ENCODE data around the gene SEMA4B.
"Not testable (repeated sequence)": the region's sequence is repeated elsewhere in the genome, so short reads cannot be mapped to it uniquely, and the experiment has no call there.

Gene SEMA4B

DNA sequence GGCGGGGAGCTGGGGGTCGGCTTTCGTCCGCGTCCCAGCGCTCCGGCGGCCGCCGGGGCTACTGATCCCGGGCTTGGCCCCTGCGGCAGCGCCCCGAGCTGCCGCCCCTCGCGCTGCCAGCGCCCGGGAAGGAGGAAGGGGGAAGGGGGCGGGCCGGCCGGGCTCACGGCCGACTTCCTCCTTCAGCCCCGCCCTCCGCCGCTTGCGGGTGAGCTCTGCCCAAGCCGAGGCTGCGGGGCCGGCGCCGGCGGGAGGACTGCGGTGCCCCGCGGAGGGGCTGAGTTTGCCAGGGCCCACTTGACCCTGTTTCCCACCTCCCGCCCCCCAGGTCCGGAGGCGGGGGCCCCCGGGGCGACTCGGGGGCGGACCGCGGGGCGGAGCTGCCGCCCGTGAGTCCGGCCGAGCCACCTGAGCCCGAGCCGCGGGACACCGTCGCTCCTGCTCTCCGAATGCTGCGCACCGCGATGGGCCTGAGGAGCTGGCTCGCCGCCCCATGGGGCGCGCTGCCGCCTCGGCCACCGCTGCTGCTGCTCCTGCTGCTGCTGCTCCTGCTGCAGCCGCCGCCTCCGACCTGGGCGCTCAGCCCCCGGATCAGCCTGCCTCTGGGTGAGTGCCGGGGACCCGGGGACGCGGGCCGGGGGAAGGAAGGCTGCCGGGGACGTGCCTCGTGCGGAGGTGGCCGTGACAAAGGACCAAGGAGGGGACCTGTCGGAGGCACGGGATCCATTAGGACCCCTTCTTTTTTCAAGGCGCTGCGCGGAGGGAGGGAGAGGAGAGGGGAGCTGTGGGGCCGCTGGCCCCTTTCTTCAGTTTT is at the start of gene SEMA4B:
SEMA4B (plus strand) TSS at position 201 of the 814 bp plus-strand sequence; CDS start at position 450, 249 bp downstream.
- no peaks in the 10 kb centered on the region for H3K9me3 Mint-ChIP-seq
- H3K27me3 Mint-ChIP-seq: peaks cover 3% of the 10 kb centered on the region
- H3K4me3 Mint-ChIP-seq: peak within 1 kb of the TSS; percentile 85
- H3K27ac Mint-ChIP-seq: peak within 1 kb of the TSS; percentile 76
- H3K4me1 Mint-ChIP-seq (ENCODE audit: low read depth): peaks cover 30% of the 10 kb centered on the region
- H3K36me3 Mint-ChIP-seq (ENCODE audit: low read depth): no peaks in the 10 kb centered on the region

GRCh38 chr15:90151989-90152645 is 49.0 kb upstream of the SEMA4B start:
- H3K4me1 Mint-ChIP-seq (ENCODE audit: low read depth): no peaks in the 10 kb centered on the region
- no peaks in the 10 kb centered on the region for H3K36me3 Mint-ChIP-seq (ENCODE audit: low read depth)
- H3K27me3 Mint-ChIP-seq: no peaks in the 10 kb centered on the region
- no peaks in the 10 kb centered on the region for H3K9me3 Mint-ChIP-seq
- no peak overlapping the region for H3K4me3 Mint-ChIP-seq
- no peak overlapping the region for H3K27ac Mint-ChIP-seq

DNA sequence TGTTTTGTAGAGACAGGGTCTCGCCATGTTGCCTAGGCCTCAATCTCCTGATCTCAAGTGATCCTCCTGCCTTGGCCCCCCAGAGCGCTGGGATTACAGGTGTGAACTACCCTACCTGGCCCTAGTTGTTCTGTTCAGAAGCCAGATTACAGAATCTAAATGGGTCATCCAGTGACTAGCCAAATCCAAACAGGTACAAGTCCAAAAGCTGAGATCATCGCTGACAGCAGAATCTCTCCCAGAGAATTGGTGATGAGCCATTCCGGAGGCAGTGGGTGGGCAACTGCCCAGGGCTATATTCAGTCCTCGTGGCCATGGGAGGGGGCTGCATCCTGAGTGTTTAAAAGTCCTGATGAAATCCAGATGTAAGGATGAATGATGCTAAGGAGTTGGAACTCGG is 47.5 kb upstream of the SEMA4B start:
- H3K27me3 Mint-ChIP-seq: no peaks in the 10 kb centered on the region

GRCh38 chr15:90154246-90154645 is 46.9 kb upstream of the SEMA4B start:
- Mint-ChIP-seq H3K4me3 (no peak overlapping the region), H3K4me1 (ENCODE audit: low read depth) (peaks cover 8% of the 10 kb centered on the region), H3K27ac (no peak overlapping the region), H3K36me3 (ENCODE audit: low read depth) (no peaks in the 10 kb centered on the region), H3K27me3 (no peaks in the 10 kb centered on the region), H3K9me3 (no peaks in the 10 kb centered on the region)

More for the DNA sequence above, 47.5 kb upstream of the SEMA4B start:
- H3K27ac Mint-ChIP-seq: no peak overlapping the region
- peaks cover 8% of the 10 kb centered on the region for H3K4me1 Mint-ChIP-seq (ENCODE audit: low read depth)
- no peaks in the 10 kb centered on the region for H3K9me3 Mint-ChIP-seq
- no peaks in the 10 kb centered on the region for H3K36me3 Mint-ChIP-seq (ENCODE audit: low read depth)
- no peak overlapping the region for H3K4me3 Mint-ChIP-seq

DNA sequence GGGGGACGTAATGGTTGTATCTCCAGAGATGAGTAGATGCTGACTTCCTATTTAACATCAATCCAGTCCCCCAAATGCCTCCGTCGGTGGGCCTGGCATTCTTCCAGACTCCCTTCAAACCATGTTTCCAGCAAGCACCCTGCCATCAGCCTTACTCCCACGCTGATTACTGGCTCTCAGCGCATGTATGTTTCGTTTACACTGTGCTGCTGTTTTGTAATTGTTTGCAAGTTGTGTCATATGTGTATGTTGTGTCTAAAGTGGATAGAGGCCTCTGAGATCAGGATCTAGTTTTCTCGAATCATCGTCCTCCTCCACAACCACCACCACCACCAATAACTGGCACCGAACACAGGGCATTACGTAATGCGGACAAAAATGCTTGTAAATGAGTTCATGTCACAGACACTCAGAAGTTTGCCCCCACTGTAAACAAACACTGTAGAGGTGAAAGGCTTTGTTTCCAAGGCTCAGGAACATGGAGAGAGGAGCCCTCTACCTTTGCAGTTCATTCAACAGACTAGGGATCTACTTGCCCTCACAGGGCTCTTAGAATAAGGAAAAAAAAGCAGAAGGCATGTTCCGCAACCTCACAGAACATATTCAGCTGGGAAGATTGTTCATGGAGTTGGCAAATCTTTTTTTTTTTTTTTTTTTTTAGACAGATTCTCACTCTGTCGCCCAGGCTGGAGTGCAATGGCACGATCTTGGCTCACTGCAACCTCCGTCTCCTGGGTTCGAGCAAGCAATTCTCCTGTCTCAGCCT is 46.1 kb upstream of the SEMA4B start:
- no peaks in the 10 kb centered on the region for H3K36me3 Mint-ChIP-seq (ENCODE audit: low read depth)
- H3K4me1 Mint-ChIP-seq (ENCODE audit: low read depth): peaks cover 8% of the 10 kb centered on the region
- H3K4me3 Mint-ChIP-seq: no peak overlapping the region
- no peaks in the 10 kb centered on the region for H3K27me3 Mint-ChIP-seq
- H3K27ac Mint-ChIP-seq: no peak overlapping the region
- no peaks in the 10 kb centered on the region for H3K9me3 Mint-ChIP-seq

DNA sequence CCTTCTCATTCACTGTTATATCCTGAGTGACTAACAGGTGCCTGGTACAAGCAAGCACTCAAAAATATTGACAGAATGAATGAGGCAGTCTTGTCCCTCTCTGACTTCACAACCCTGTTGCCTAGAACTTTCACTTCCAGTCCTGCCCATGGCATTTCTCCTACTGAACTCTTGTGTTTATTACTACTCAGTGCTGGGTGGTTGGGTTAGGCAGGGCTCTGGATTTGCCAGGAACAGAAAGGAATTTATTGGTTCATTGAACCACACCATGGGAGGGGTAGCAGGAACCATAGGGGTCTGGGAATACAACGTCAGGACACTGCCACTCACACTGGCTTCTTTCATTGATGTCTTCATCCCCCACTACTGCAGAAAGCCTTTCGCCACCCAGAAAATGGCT is 41.9 kb upstream of the SEMA4B start:
- Mint-ChIP-seq H3K27me3 (no peaks in the 10 kb centered on the region), H3K36me3 (ENCODE audit: low read depth) (no peaks in the 10 kb centered on the region), H3K27ac (no peak overlapping the region), H3K4me1 (ENCODE audit: low read depth) (peaks cover 13% of the 10 kb centered on the region), H3K4me3 (no peak overlapping the region), H3K9me3 (no peaks in the 10 kb centered on the region)

DNA sequence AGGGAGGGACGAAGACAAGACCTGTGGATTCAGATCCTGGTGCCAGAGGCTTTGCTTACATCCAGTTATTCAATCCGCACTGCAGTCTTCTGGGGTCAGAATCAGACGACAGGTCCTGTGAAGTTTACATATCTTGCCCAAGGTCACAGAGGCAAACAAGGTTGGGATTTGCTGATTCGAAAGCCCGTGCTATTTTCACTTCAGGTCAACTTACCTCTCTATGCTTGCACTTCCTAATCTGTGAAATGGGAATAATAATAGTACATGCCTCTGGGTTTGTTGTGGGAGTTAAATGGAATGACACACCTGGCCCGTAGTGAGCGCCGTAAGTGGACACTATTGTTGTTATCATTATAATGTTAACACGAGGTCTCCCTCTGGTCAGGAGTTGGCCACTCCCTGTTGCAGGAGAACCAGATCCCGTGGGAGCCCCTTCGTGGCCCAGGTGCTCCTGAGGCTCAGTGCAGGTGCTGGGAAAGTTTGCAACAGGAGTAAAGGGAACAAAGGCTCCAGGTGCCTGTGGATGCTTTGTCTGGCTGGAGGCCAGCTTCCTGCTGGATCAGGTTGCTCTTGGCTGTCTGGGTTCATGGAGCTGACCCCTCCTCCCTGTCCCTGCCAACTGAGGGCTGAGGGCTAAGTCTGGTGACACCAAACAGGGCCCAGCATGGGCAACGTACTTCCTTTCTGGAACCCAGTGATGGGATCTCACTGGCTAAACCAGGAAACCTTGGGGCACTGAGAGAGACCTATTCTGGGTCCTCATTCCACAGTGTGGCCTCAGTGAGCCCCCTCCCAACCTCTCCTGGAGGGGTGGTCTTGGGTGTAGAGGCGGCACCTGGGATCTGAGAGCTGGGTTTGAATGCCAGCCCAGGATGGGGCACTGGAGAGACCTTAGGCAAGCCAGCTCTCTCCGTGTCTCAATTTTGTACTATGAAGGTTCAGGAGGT is 40.1 kb upstream of the SEMA4B start:
- H3K4me3 Mint-ChIP-seq: no peak overlapping the region
- H3K36me3 Mint-ChIP-seq (ENCODE audit: low read depth): no peaks in the 10 kb centered on the region
- no peaks in the 10 kb centered on the region for H3K27me3 Mint-ChIP-seq
- H3K27ac Mint-ChIP-seq: no peak overlapping the region
- no peaks in the 10 kb centered on the region for H3K9me3 Mint-ChIP-seq
- peaks cover 23% of the 10 kb centered on the region for H3K4me1 Mint-ChIP-seq (ENCODE audit: low read depth)

GRCh38 chr15:90161950-90162361 is 39.2 kb upstream of the SEMA4B start:
- H3K9me3 Mint-ChIP-seq: no peaks in the 10 kb centered on the region

DNA sequence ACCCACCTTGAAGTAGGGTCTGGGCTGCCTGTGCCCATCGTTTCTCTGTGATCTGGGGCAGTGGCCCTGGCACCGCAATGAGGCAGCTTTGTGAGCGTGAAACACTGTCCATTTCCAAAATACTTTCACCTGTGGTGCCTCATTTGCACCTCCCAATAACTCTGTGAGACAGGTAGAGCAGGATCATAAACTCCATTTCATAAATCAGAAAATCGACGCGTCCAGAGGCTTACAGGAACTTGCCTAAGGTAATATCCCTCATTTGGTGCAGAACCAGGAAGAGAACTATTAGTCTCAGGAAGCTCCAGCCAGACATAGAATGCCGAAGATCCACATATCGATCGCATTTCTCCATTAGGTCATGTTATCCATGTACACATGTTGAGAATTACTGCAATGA is 38.2 kb upstream of the SEMA4B start:
- Mint-ChIP-seq H3K4me3 (no peak overlapping the region), H3K4me1 (ENCODE audit: low read depth) (peaks cover 25% of the 10 kb centered on the region), H3K27me3 (no peaks in the 10 kb centered on the region), H3K36me3 (ENCODE audit: low read depth) (no peaks in the 10 kb centered on the region), H3K27ac (no peak overlapping the region), H3K9me3 (no peaks in the 10 kb centered on the region)

More at GRCh38 chr15:90161950-90162361, 39.2 kb upstream of the SEMA4B start:
- Mint-ChIP-seq H3K36me3 (ENCODE audit: low read depth) (no peaks in the 10 kb centered on the region), H3K4me3 (no peak overlapping the region), H3K27ac (no peak overlapping the region), H3K27me3 (no peaks in the 10 kb centered on the region), H3K4me1 (ENCODE audit: low read depth) (peaks cover 25% of the 10 kb centered on the region)

DNA sequence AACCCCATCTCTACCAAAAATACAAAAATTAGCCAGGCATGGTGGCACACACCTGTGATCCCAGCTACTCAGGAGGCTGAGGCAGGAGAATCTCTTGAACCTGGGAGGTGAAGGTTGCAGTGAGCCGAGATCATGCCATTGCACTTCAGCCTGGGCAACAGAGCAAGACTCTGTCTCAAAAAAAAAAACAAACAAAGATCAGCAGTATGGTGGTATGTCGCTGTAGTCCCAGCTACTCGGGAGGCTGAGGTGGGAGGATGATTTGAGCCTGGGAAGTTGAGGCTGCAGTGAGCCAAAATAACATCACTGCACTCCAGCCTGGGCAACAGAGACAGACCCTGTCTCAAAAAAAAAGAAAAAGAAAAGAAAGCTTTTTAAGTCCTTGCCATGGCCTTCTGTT is 36.9 kb upstream of the SEMA4B start:
- not testable (repeated sequence) for H3K4me3 Mint-ChIP-seq; H3K27me3 Mint-ChIP-seq; H3K36me3 Mint-ChIP-seq (ENCODE audit: low read depth); H3K27ac Mint-ChIP-seq; H3K9me3 Mint-ChIP-seq
- H3K4me1 Mint-ChIP-seq (ENCODE audit: low read depth): peaks cover 18% of the 10 kb centered on the region

DNA sequence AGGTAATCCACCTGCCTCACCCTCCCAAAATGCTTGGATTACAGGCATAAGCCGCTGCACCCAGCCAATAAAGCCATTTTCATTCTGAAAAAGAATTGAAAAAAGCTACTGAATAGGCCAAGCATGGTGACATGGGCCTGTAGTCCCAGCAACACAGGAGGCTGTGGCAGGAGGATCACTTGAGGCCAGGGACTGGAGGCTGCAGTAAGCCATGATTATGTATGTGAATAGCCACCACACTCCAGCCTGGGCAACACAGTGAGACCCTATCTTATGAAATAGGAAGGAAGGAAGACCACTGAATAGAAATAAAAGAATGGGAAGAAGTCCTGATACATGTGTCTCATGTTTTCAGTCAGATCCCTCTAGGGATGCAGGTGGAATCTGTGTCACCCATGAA is 36.0 kb upstream of the SEMA4B start:
- Mint-ChIP-seq H3K36me3 (ENCODE audit: low read depth) (no peaks in the 10 kb centered on the region), H3K27ac (no peak overlapping the region), H3K9me3 (no peaks in the 10 kb centered on the region), H3K4me1 (ENCODE audit: low read depth) (peaks cover 18% of the 10 kb centered on the region), H3K4me3 (no peak overlapping the region), H3K27me3 (no peaks in the 10 kb centered on the region)

DNA sequence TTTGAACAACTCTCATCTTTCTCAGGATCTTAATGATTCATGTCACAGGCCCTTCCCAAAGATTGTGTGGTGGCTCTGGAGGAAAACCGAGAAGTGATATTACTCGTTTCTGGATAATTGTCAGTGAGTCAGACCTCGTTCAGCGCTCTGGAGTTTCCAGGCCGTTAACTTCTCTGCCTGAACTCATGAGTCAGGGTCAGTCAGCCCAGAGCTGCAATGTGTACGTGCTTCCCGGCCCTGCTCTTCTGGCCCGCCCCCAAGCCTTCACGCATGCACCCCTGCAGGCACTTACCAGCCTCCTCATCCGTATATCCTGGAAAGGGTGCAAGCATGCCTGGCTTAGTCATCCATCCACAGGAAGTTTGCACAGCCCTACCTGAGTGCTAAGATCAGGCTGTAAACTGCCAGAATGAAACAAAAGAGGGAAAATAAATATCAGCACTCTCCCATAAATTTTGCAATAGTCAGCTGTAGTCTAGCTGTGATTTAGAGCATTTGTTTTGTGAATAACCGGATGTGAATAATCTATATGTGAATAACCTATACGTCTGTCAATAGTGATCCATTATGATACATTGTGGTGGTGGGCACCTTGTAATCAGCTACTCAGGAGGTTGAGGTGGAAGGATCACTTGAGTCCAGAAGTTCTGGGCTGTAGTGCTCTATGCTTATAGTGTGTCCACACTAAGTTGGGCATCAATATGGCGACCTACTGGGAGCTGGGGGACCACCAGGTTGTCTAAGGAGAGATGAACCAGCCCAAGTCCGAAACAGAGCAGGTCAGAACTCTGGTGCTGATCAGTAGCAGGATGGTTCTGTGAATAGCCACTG is 35.3 kb upstream of the SEMA4B start:
- H3K36me3 Mint-ChIP-seq (ENCODE audit: low read depth): no peaks in the 10 kb centered on the region
- peaks cover 18% of the 10 kb centered on the region for H3K4me1 Mint-ChIP-seq (ENCODE audit: low read depth)
- H3K4me3 Mint-ChIP-seq: no peak overlapping the region
- no peaks in the 10 kb centered on the region for H3K27me3 Mint-ChIP-seq
- H3K9me3 Mint-ChIP-seq: no peaks in the 10 kb centered on the region
- H3K27ac Mint-ChIP-seq: no peak overlapping the region

DNA sequence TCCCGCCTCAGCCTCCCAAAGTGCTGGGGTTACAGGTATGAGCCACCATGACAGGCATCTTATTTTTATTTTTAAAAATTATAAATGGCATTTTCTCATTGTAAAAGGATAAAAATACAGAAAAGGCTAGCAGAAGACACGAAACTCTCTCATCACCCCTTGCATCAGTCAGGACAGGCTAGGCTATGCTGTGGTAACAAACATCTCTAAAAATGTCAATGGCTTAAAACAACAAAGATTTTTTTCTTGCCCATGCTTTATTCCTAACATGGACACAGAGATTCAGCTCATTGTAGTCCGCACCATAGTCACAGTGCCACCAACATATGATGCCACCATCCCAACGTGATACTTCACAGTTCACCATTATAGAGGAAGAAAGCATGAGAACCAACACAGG is 34.0 kb upstream of the SEMA4B start:
- Mint-ChIP-seq H3K4me1 (ENCODE audit: low read depth) (peaks cover 14% of the 10 kb centered on the region), H3K4me3 (no peak overlapping the region), H3K9me3 (no peaks in the 10 kb centered on the region), H3K27ac (no peak overlapping the region), H3K36me3 (ENCODE audit: low read depth) (no peaks in the 10 kb centered on the region), H3K27me3 (no peaks in the 10 kb centered on the region)

Measured in stimulated activated naive CD8-positive, alpha-beta T cell treated with anti-CD3 and anti-CD28 coated beads, Interleukin-15, Interleukin-2, amounts not matched to agents 100 ng/mL and 50 ng/mL, for 24 hours (primary cell).